HepG2 (cell line): Measurements from ENCODE around the gene FAM120B. TPM values are rescaled to one million over a fixed set of nuclear protein-coding genes. Genes with fewer than 3 reads are reported as not detected.

ENCODE experiments used
- ATAC-seq: fragments of 200-7000 bp; cut with Tn5 transposase; 3 replicates; pipeline ENCODE4 v1.9.1; 2020; ENCODE audit warnings: mild to moderate bottlenecking, moderate library complexity
- BruUV-seq: library from RNA; stranded (reverse); fragments of 400-500 nt; replicated peaks from 2 replicates; lab custom pipeline; 2021; lab: Mats Ljungman, UMichigan
- CTCF ChIA-PET: fragments of 300-600 bp; formaldehyde crosslinking; extraction: SDS; loops from one replicate; lab custom pipeline; 2021; ENCODE audit warnings: low total read pairs, inconsistent platforms, low intra/inter-chr PET ratio; lab: Yijun Ruan, JAX
- POLR2A ChIA-PET: fragments of 350-600 bp; sonication (Branson Sonifier 250); formaldehyde crosslinking; loops from one replicate; lab custom pipeline; 2020; ENCODE audit warnings: antibody characterized with exemption, inconsistent platforms; lab: Yijun Ruan, JAX
- DNase-seq: peaks from one replicate; pipeline ENCODE4 v3.0.0-alpha.2; 2015; ENCODE audit warnings: low spot score
- FAIRE-seq: peaks from 3 replicates; lab custom pipeline; 2011; peaks lifted over from hg19 to GRCh38; lab: Jason Lieb, UNC
- H2AFZ ChIP-seq: one replicate; pipeline ENCODE4 v1.6.1; 2011; ENCODE audit warnings: low read length, inconsistent platforms
- H3K27ac ChIP-seq: fragments of 300-600 bp; 3 replicates; pipeline ENCODE4 v1.8.0; 2011; ENCODE audit warnings: mixed run types, mild to moderate bottlenecking, mixed read lengths, low read length, inconsistent platforms; ENCODE audit not compliant: insufficient read depth; ENCODE audit errors: extremely low read length
- H3K27me3 ChIP-seq, 2 experiments: fragments of 200-600 bp in 1 of 2; 2 replicates in 1 of 2; 3 replicates in 1 of 2; pipeline versions ENCODE4 v1.6.0 to v1.8.0; 2011; ENCODE audit warnings: low read length in 2 of 2, mild to moderate bottlenecking in 2 of 2, moderate library complexity in 2 of 2, inconsistent platforms in 1 of 2; ENCODE audit not compliant: insufficient read depth in 2 of 2, control insufficient read depth in 1 of 2
- H3K36me3 ChIP-seq, 2 experiments: fragments of 200-600 bp in 1 of 2; replicated peaks in 1 of 2; 2 replicates in 1 of 2; 3 replicates in 1 of 2; pipeline versions ENCODE4 v1.5.1 to v1.8.0; 2011; ENCODE audit warnings: low read length in 2 of 2, inconsistent platforms in 1 of 2; ENCODE audit not compliant: insufficient read depth in 2 of 2, control insufficient read depth in 1 of 2
- H3K4me1 ChIP-seq: 2 replicates; pipeline ENCODE4 v1.5.1; 2012; ENCODE audit warnings: low read length, inconsistent platforms; ENCODE audit not compliant: insufficient read depth
- H3K4me2 ChIP-seq: 2 replicates; pipeline ENCODE4 v1.6.0; 2011; ENCODE audit warnings: low read depth, low read length, inconsistent platforms
- H3K4me3 ChIP-seq, 3 experiments: fragments of 200-600 bp in 1 of 3; sonication (generic), shearing (Covaris generic) in 1 of 3; replicated peaks in 1 of 3; 2 replicates each; pipeline ENCODE4 v1.5.1; 2011 to 2016; ENCODE audit warnings: low read length in 3 of 3, inconsistent platforms in 2 of 3, low read depth in 2 of 3, mild to moderate bottlenecking in 2 of 3, control low read depth in 1 of 3, mixed read lengths in 1 of 3; ENCODE audit not compliant: insufficient read depth in 1 of 3
- H3K79me2 ChIP-seq: one replicate; pipeline ENCODE4 v1.6.1; 2011; ENCODE audit warnings: low read length, inconsistent platforms; ENCODE audit not compliant: insufficient read depth
- H3K9ac ChIP-seq: 2 replicates; pipeline ENCODE4 v1.6.0; 2011; ENCODE audit warnings: mild to moderate bottlenecking, low read depth, low read length, inconsistent platforms; ENCODE audit not compliant: insufficient read depth
- H3K9me3 ChIP-seq: 2 replicates; pipeline ENCODE4 v1.5.1; 2012; ENCODE audit warnings: mild to moderate bottlenecking, low read length
- H4K20me1 ChIP-seq: 2 replicates; pipeline ENCODE4 v1.6.0; 2011; ENCODE audit warnings: inconsistent platforms, mild to moderate bottlenecking, low read length, moderate library complexity; ENCODE audit not compliant: insufficient read depth
- AKNA ChIP-seq: sonication (generic); formaldehyde crosslinking; IDR thresholded peaks from 2 replicates; pipeline ENCODE4 v1.4.0; 2020; ENCODE audit warnings: missing genetic modification reagents, borderline replicate concordance
- FIP1L1 ChIP-seq: fragments of 200-400 bp; formaldehyde crosslinking; IDR thresholded peaks from 2 replicates; pipeline ENCODE4 v1.6.1; 2018; ENCODE audit warnings: low read depth, mild to moderate bottlenecking, low read length, moderate library complexity, borderline replicate concordance; ENCODE audit not compliant: insufficient read depth
- IRF2 ChIP-seq: IDR thresholded peaks from 2 replicates; pipeline ENCODE4 v1.6.1; 2018; ENCODE audit warnings: missing genetic modification reagents, missing compliant biosample characterization
- IRX3 ChIP-seq: sonication (generic); formaldehyde crosslinking; IDR thresholded peaks from 2 replicates; pipeline ENCODE4 v1.8.1; 2023; ENCODE audit warnings: mild to moderate bottlenecking, low read depth, missing genetic modification reagents, borderline replicate concordance
- NFYC ChIP-seq: IDR thresholded peaks from 2 replicates; pipeline ENCODE4 v1.6.1; 2016; ENCODE audit warnings: missing genetic modification reagents, missing compliant biosample characterization
- POLR2A ChIP-seq, 2 experiments: IDR thresholded peaks; 2 replicates each; pipeline ENCODE4 v1.6.1; 2011; ENCODE audit warnings: low read depth in 2 of 2, low read length in 2 of 2, mild to moderate bottlenecking in 1 of 2, moderate library complexity in 1 of 2; ENCODE audit not compliant: insufficient read depth in 1 of 2
- RFX5 ChIP-seq: IDR thresholded peaks from 2 replicates; pipeline ENCODE4 v1.6.1; 2011; ENCODE audit warnings: low read depth, low read length, improper control_type of control experiment
- RNF2 ChIP-seq: fragments of 450-650 bp; conservative IDR thresholded peaks from 2 replicates; pipeline ENCODE4 v1.6.1; 2016; ENCODE audit warnings: low read depth
- ZNF124 ChIP-seq: sonication (generic); formaldehyde crosslinking; IDR thresholded peaks from 2 replicates; pipeline ENCODE4 v1.4.0; 2020; ENCODE audit warnings: missing genetic modification reagents
- ZNF138 ChIP-seq: sonication (generic); formaldehyde crosslinking; IDR thresholded peaks from 2 replicates; pipeline ENCODE4 v1.5.0; 2020; ENCODE audit warnings: mild to moderate bottlenecking, low read depth, missing genetic modification reagents
- ZNF142 ChIP-seq: sonication (generic); formaldehyde crosslinking; IDR thresholded peaks from 2 replicates; pipeline ENCODE4 v1.4.0; 2020; ENCODE audit warnings: missing genetic modification reagents
- ZNF451 ChIP-seq: sonication (generic); formaldehyde crosslinking; IDR thresholded peaks from 2 replicates; pipeline ENCODE4 v1.5.0; 2020; ENCODE audit warnings: mild to moderate bottlenecking, missing genetic modification reagents
- ZNF678 ChIP-seq: sonication (generic); formaldehyde crosslinking; IDR thresholded peaks from 2 replicates; pipeline ENCODE4 v1.4.0; 2020; ENCODE audit warnings: mild to moderate bottlenecking, missing genetic modification reagents
- ZNF850 ChIP-seq: sonication (generic); formaldehyde crosslinking; conservative IDR thresholded peaks from 2 replicates; pipeline ENCODE4 v1.9.0; 2021; ENCODE audit warnings: mild to moderate bottlenecking, missing genetic modification reagents
- WGBS: methylation state at CpG from one replicate; pipeline ENCODE4 v1.1.6; 2017; ENCODE audit warnings: low lambda C conversion rate; 5-methylcytosine and 5-hydroxymethylcytosine counted together
- in situ Hi-C: cut with HindIII; loops from 2 replicates; pipeline ENCODE4 v1.10.0; 2017; ENCODE audit warnings: low pct_unique_long_range_greater_than_20kb; ENCODE audit not compliant: extremely low pct_ligation_motif_present
- intact Hi-C: fragments of 100-400 bp; cut with micrococcal nuclease; formaldehyde crosslinking; loops from one replicate; pipeline ENCODE4 v1.10.0; 2022; ENCODE audit not compliant: unreplicated experiment
- polyA plus RNA-seq, 8 experiments: library from polyadenylated mRNA; depleted of rRNA in 3 of 8; stranded (reverse) in 7 of 8; unstranded in 1 of 8; fragments of >200 nt; fragmentation: Illumina TruSeq in 4 of 8; extraction: Trizol in 4 of 8; gene quantifications; 2 replicates each; pipeline versions ENCODE4 v1.2.1 to v1.2.3, GENCODE V29; 2011 to 2016; ENCODE audit warnings: low read depth in 4 of 8, missing spikeins in 1 of 8, mixed read lengths in 1 of 8; ENCODE audit not compliant: insufficient read depth in 1 of 8
- total RNA-seq, 5 experiments: library from RNA; depleted of rRNA; stranded (reverse); fragments of >200 nt; fragmentation: Illumina TruSeq; extraction: Trizol; gene quantifications; 2 replicates each; pipeline ENCODE4 v1.2.3, GENCODE V29; 2016; ENCODE audit warnings: low read depth in 1 of 5

FAM120B gene
- total and polyA plus RNA-seq, 2 of the 13 experiments (the other 11 are each of a cell fraction or from before 2014, with no cell fraction given), result 9.2 to 10.7 TPM

GRCh38 chr6:170273681-170274080 is 32.9 kb upstream of the FAM120B start:
- 14% methylated on average over 7 of the region's 7 CpGs for WGBS
- ATAC-seq, result no peak
- no peak for FAIRE-seq
- H3K36me3 ChIP-seq, result no peaks in the 10 kb centered on the region
- H3K27me3 ChIP-seq, result peaks cover 39 to 86% of the 10 kb centered on the region in 2 experiments
- no peak overlapping the region for H3K4me2 ChIP-seq
- no peak overlapping the region for H3K27ac ChIP-seq
- H3K79me2 ChIP-seq, result no peaks in the 10 kb centered on the region
- no TSS peak for BruUV-seq
- H3K9me3 ChIP-seq, result no peaks in the 10 kb centered on the region
- H2AFZ ChIP-seq, result no peak overlapping the region
- no peak overlapping the region for H3K9ac ChIP-seq
- ChIA-PET CTCF (no interaction called here), POLR2A (no interaction called here)
- no peaks in the 10 kb centered on the region for H3K4me1 ChIP-seq
- no peak overlapping the region for H3K4me3 ChIP-seq
- intact Hi-C loops (no loop called here), in situ Hi-C loops (no loop called here)
- DNase-seq, result no peak
- H4K20me1 ChIP-seq, result no peaks in the 10 kb centered on the region
- TF ChIP-seq IRX3 (CRISPR knock-in tag), result no peak
- no peak for TF ChIP-seq ZNF451 (CRISPR knock-in tag)
- TF ChIP-seq ZNF138 (CRISPR knock-in tag), result no peak
- no peak for TF ChIP-seq POLR2A (IDR thresholded peaks at IDR 0.05; ENCODE audit: insufficient read depth in 1 of 2, low read depth in 2 of 2, low read length in 2 of 2)
- TF ChIP-seq IRF2 (CRISPR knock-in tag), result no peak
- TF ChIP-seq FIP1L1, result no peak
- no peak for TF ChIP-seq RFX5
- no peak for TF ChIP-seq ZNF850 (CRISPR knock-in tag)
- TF ChIP-seq ZNF678 (CRISPR knock-in tag), result no peak
- TF ChIP-seq RNF2, result no peak
- no peak for TF ChIP-seq ZNF124 (CRISPR knock-in tag)
- no peak for TF ChIP-seq AKNA (CRISPR knock-in tag)
- TF ChIP-seq NFYC (CRISPR knock-in tag), result no peak
- TF ChIP-seq ZNF142 (CRISPR knock-in tag), result no peak
